ENCODE measurements around the gene ZNF614. TPM values are rescaled to one million over a fixed set of nuclear protein-coding genes. Genes with fewer than 3 reads are reported as not detected.

Gene ZNF614
- total RNA-seq, 1 experiment from 2014 or later: 3.6 TPM

- RAD21 ChIA-PET (ENCODE audit: low non-redundant PET in 1 of 2, low total read pairs in 2 of 2, uncharacterized antibody in 2 of 2, unreplicated experiment in 2 of 2): no interaction called here
- H3K27ac ChIP-seq (ENCODE audit: low read depth, low read length): no peak overlapping the region
- no peak overlapping the region for H3K4me3 ChIP-seq (replicated peaks in 1 of 2; ENCODE audit: low read depth in 1 of 2, low read length in 2 of 2)
- ATAC-seq: no peak
- H3K9me2 ChIP-seq (ENCODE audit: insufficient read depth): no peaks in the 10 kb centered on the region
- peaks cover 23 to 32% of the 10 kb centered on the region in 2 experiments; a peak in 3 of 4 replicates for H3K9me3 ChIP-seq (ENCODE audit: control insufficient read depth in 1 of 2, insufficient read depth in 1 of 2, low read depth in 1 of 2, low read length in 2 of 2)
- no peak overlapping the region for H3K9ac ChIP-seq (ENCODE audit: low read length)
- no peaks in the 10 kb centered on the region for H3K4me1 ChIP-seq (ENCODE audit: control insufficient read depth in 1 of 2, insufficient read depth in 2 of 2, low read length in 2 of 2)
- H4K20me1 ChIP-seq (ENCODE audit: insufficient read depth): no peaks in the 10 kb centered on the region
- no peak overlapping the region for H3K4me2 ChIP-seq (ENCODE audit: low read length)
- H3K36me3 ChIP-seq (ENCODE audit: control insufficient read depth in 1 of 2, insufficient read depth in 2 of 2, low read length in 2 of 2): no peaks in the 10 kb centered on the region
- no peaks in the 10 kb centered on the region for H3K79me2 ChIP-seq (ENCODE audit: insufficient read depth, low read length)
- intact Hi-C loops (cut with micrococcal nuclease): no loop called here
- H3K27me3 ChIP-seq (ENCODE audit: insufficient read depth, low read length): no peaks in the 10 kb centered on the region
- TF ChIP-seq JUND (IDR thresholded peaks at IDR 0.05) (no peak), MAX (IDR thresholded peaks at IDR 0.05) (no peak), ZFX (IDR thresholded peaks at IDR 0.05) (no peak), ATF3 (IDR thresholded peaks at IDR 0.05) (no peak), SIN3A (IDR thresholded peaks at IDR 0.05; ENCODE audit: low read depth) (no peak), RAD21 (IDR thresholded peaks at IDR 0.05; ENCODE audit: low read depth) (no peak)
- DNase-seq (ENCODE audit: low read depth, low spot score): no peak
- no peak overlapping the region for H2AFZ ChIP-seq (ENCODE audit: low read depth, low read length, poor library complexity, severe bottlenecking)
- no TSS peak for BruUV-seq (replicated peaks)
- POLR2A ChIA-PET: no interaction called here
- CTCF ChIA-PET: no interaction called here
Measured at GRCh38 chr19:51977346-51977745, 50.8 kb downstream of the ZNF614 start.

- CTCF ChIA-PET: no interaction called here
Measured at GRCh38 chr19:51976852-51977251, 51.3 kb downstream of the ZNF614 start.

More at GRCh38 chr19:51976852-51977251, 51.3 kb downstream of the ZNF614 start:
- no TSS peak for BruUV-seq (replicated peaks)
- no peaks in the 10 kb centered on the region for H3K4me1 ChIP-seq (ENCODE audit: control insufficient read depth in 1 of 2, insufficient read depth in 2 of 2, low read length in 2 of 2)
- no peaks in the 10 kb centered on the region for H4K20me1 ChIP-seq (ENCODE audit: insufficient read depth)
- no peak overlapping the region for H3K4me3 ChIP-seq (replicated peaks in 1 of 2; ENCODE audit: low read depth in 1 of 2, low read length in 2 of 2)
- ChIA-PET POLR2A (no interaction called here), RAD21 (ENCODE audit: low non-redundant PET in 1 of 2, low total read pairs in 2 of 2, uncharacterized antibody in 2 of 2, unreplicated experiment in 2 of 2) (no interaction called here)
- H3K4me2 ChIP-seq (ENCODE audit: low read length): no peak overlapping the region
- 0 out of 4 replicates have a peak, but pooled peaks cover 0 to 1% of the 10 kb centered on the region in 2 experiments for H3K36me3 ChIP-seq (ENCODE audit: control insufficient read depth in 1 of 2, insufficient read depth in 2 of 2, low read length in 2 of 2)
- H3K27me3 ChIP-seq (ENCODE audit: insufficient read depth, low read length): no peaks in the 10 kb centered on the region
- ATAC-seq: no peak
- H3K9me3 ChIP-seq (ENCODE audit: control insufficient read depth in 1 of 2, insufficient read depth in 1 of 2, low read depth in 1 of 2, low read length in 2 of 2): peaks cover 25 to 33% of the 10 kb centered on the region in 2 experiments; a peak in 3 of 4 replicates
- no peak overlapping the region for H2AFZ ChIP-seq (ENCODE audit: low read depth, low read length, poor library complexity, severe bottlenecking)
- H3K27ac ChIP-seq (ENCODE audit: low read depth, low read length): no peak overlapping the region
- TF ChIP-seq REST (IDR thresholded peaks at IDR 0.05; ENCODE audit: low read depth): no peak
- no peak for TF ChIP-seq EGR1 (IDR thresholded peaks at IDR 0.05; ENCODE audit: low read depth)
- no peak for TF ChIP-seq FOSL1 (IDR thresholded peaks at IDR 0.05; ENCODE audit: low read depth)
- no peak for TF ChIP-seq EZH2phosphoT487 (IDR thresholded peaks at IDR 0.05; ENCODE audit: borderline replicate concordance)
- no peak for TF ChIP-seq EZH2 (IDR thresholded peaks at IDR 0.05)
- no peak for DNase-seq (ENCODE audit: low read depth, low spot score)
- H3K9ac ChIP-seq (ENCODE audit: low read length): no peak overlapping the region
- intact Hi-C loops (cut with micrococcal nuclease): no loop called here
- H3K9me2 ChIP-seq (ENCODE audit: insufficient read depth): no peaks in the 10 kb centered on the region
- no peaks in the 10 kb centered on the region for H3K79me2 ChIP-seq (ENCODE audit: insufficient read depth, low read length)

Measured in HCT116 (cell line).